Left ventricle myocardium superior (tissue), 1 donor: Measurements from ENCODE around the gene DDX54. TPM values are rescaled to one million over a fixed set of nuclear protein-coding genes. Genes with fewer than 3 reads are reported as not detected.

ENCODE experiments used
- ATAC-seq: fragments of 200-7000 bp; cut with Tn5 transposase; one replicate; pipeline ENCODE4 v1.9.1; 2020; ENCODE audit warnings: mild to moderate bottlenecking, moderate library complexity
- DNase-seq: peaks from one replicate; pipeline ENCODE4 v3.0.0-alpha.2; 2020
- intact Hi-C: fragments of 100-400 bp; cut with micrococcal nuclease; formaldehyde crosslinking; loops from one replicate; pipeline ENCODE4 v1.11.0; 2022
- long read RNA-seq: library from polyadenylated mRNA; unstranded; transcript quantifications from one replicate; pipeline ENCODE4 v2.0.0, GENCODE V29; 2021
- total RNA-seq: library from RNA; stranded (reverse); fragmentation: NEBNext Ultra II Directional; extraction: Animal tissue kit (Norgen Biotek cat#: 25700); gene quantifications from one replicate; pipeline ENCODE4 v1.2.1, GENCODE V29; 2021
- donor health status: DM: no; HTN: yes; CAD: no; lungs with severe emphysema.

Gene DDX54
- total RNA-seq, result 33.8 TPM
- long read RNA-seq, full-length matches to known transcripts, result 39 of 92 reads
- long read RNA-seq, partial matches to known transcripts, result 46 of 92 reads
- long read RNA-seq, other reads (novel, unspliced or antisense), result 7 of 92 reads

- DNase-seq (peak; percentile 88), ATAC-seq (peak; percentile 88)
- intact Hi-C loops, result no loop called here
Measured at GRCh38 chr12:113185180-113186032, at the start of gene DDX54, which contains the start of gene RITA1. TSS of gene DDX54 (minus strand) at chr12:113185478. CDS start at chr12:113185451, 27 bp downstream. TSS of gene RITA1 (plus strand) at chr12:113185721. CDS start at chr12:113186747, 1,026 bp downstream.

- no peak for ATAC-seq
- no peak for DNase-seq
- intact Hi-C loops, result no loop called here
Measured at GRCh38 chr12:113234483-113234882, 49.2 kb upstream of the DDX54 start.

GRCh38 chr12:113233967-113234366, 48.7 kb upstream of the DDX54 start:
- DNase-seq, result no peak
- intact Hi-C loops, result no loop called here
- ATAC-seq, result no peak

GRCh38 chr12:113232840-113233585, 47.7 kb upstream of the DDX54 start:
- peak; percentile 67 for DNase-seq
- ATAC-seq, result peak; percentile 54
- intact Hi-C loops, result no loop called here

GRCh38 chr12:113232089-113232839, 47.0 kb upstream of the DDX54 start:
- intact Hi-C loops, result no loop called here
- DNase-seq (peak; percentile 35), ATAC-seq (no peak)

GRCh38 chr12:113231235-113232088, 46.2 kb upstream of the DDX54 start:
- intact Hi-C loops, result no loop called here
- DNase-seq (no peak), ATAC-seq (peak; percentile 2)

- DNase-seq (peak; percentile 41), ATAC-seq (peak; percentile 44)
- intact Hi-C loops, result no loop called here
Measured at GRCh38 chr12:113230315-113231234, 45.3 kb upstream of the DDX54 start.

GRCh38 chr12:113228394-113229028, 43.2 kb upstream of the DDX54 start:
- intact Hi-C loops, result no loop called here
- ATAC-seq, result peak; percentile 42

GRCh38 chr12:113227686-113228391, 42.6 kb upstream of the DDX54 start:
- no peak for DNase-seq
- no peak for ATAC-seq

More at GRCh38 chr12:113228394-113229028, 43.2 kb upstream of the DDX54 start:
- no peak for DNase-seq

GRCh38 chr12:113226696-113227568, 41.7 kb upstream of the DDX54 start:
- ATAC-seq, result peak; percentile 57
- peak; percentile 71 for DNase-seq
- intact Hi-C loops, result no loop called here

More at GRCh38 chr12:113227686-113228391, 42.6 kb upstream of the DDX54 start:
- intact Hi-C loops, result no loop called here

- intact Hi-C loops, result no loop called here
- ATAC-seq, result no peak
- no peak for DNase-seq
Measured at GRCh38 chr12:113224955-113225354, 39.7 kb upstream of the DDX54 start.

GRCh38 chr12:113222730-113223531, 37.7 kb upstream of the DDX54 start:
- intact Hi-C loops, result no loop called here
- peak; percentile 24 for ATAC-seq
- DNase-seq, result peak; percentile 71

GRCh38 chr12:113221997-113222729, 36.9 kb upstream of the DDX54 start:
- intact Hi-C loops, result no loop called here
- DNase-seq (no peak), ATAC-seq (no peak)
